GM12878 (cell line): ENCODE measurements around the gene ISG15.

Experiments used
- CTCF ChIP-seq, 3 experiments: IDR thresholded peaks in 2 of 3; conservative IDR thresholded peaks in 1 of 3; 2 replicates each; pipeline ENCODE4 v1.5.1; 2011; ENCODE audit warnings: low read depth in 3 of 3, low read length in 3 of 3, mild to moderate bottlenecking in 3 of 3, control low read depth in 2 of 3, moderate library complexity in 2 of 3, inconsistent platforms in 1 of 3, mixed read lengths in 1 of 3; ENCODE audit not compliant: control insufficient read depth in 2 of 3, insufficient read depth in 1 of 3; ENCODE audit errors: extremely low read depth in 1 of 3
- ELK1 ChIP-seq: IDR thresholded peaks from 2 replicates; pipeline ENCODE4 v1.6.1; 2012; ENCODE audit warnings: low read depth, low read length, improper control_type of control experiment
- HDAC2 ChIP-seq: fragments of 200-600 bp; sonication (generic); IDR thresholded peaks from 2 replicates; pipeline ENCODE4 v1.6.1; 2017
- MXI1 ChIP-seq: fragments of 150-350 bp; IDR thresholded peaks from 2 replicates; pipeline ENCODE4 v1.6.1; 2011; ENCODE audit warnings: low read depth, mild to moderate bottlenecking, inconsistent platforms, low read length, improper control_type of control experiment
- NFXL1 ChIP-seq: fragments of 450-650 bp; IDR thresholded peaks from 2 replicates; pipeline ENCODE4 v1.6.1; 2017; ENCODE audit warnings: antibody characterized with exemption, mild to moderate bottlenecking, borderline replicate concordance
- PAX8 ChIP-seq: fragments of 450-650 bp; IDR thresholded peaks from 2 replicates; pipeline ENCODE4 v1.6.1; 2017; ENCODE audit warnings: mild to moderate bottlenecking, moderate library complexity
- POLR2AphosphoS5 ChIP-seq: IDR thresholded peaks from 2 replicates; pipeline ENCODE4 v1.6.1; 2011; ENCODE audit warnings: mild to moderate bottlenecking, low read length, inconsistent platforms
- ZBTB33 ChIP-seq: fragments of 450-650 bp; IDR thresholded peaks from 2 replicates; pipeline ENCODE4 v1.6.1; 2017; ENCODE audit warnings: mild to moderate bottlenecking

GRCh38 chr1:1050577-1051052 is 37.3 kb downstream of the ISG15 start:
- TF ChIP-seq HDAC2: no peak
- no peak for TF ChIP-seq CTCF (IDR thresholded peaks at IDR 0.05 in 2 of 3, conservative IDR thresholded peaks at IDR 0.05 in 1 of 3; ENCODE audit: control insufficient read depth in 2 of 3, extremely low read depth in 1 of 3, insufficient read depth in 1 of 3, low read depth in 3 of 3, low read length in 3 of 3)
- no peak for TF ChIP-seq MXI1
- no peak for TF ChIP-seq NFXL1
- no peak for TF ChIP-seq PAX8
- TF ChIP-seq POLR2AphosphoS5: no peak
- no peak for TF ChIP-seq ZBTB33
- no peak for TF ChIP-seq ELK1
